Measurements from ENCODE around the gene TMEM165. TPM values are rescaled to one million over a fixed set of nuclear protein-coding genes. Genes with fewer than 3 reads are reported as not detected.

The TMEM165 gene
- polyA plus RNA-seq, 3 donors, result 77.4 to 96.4 (median 92.8) TPM

DNA sequence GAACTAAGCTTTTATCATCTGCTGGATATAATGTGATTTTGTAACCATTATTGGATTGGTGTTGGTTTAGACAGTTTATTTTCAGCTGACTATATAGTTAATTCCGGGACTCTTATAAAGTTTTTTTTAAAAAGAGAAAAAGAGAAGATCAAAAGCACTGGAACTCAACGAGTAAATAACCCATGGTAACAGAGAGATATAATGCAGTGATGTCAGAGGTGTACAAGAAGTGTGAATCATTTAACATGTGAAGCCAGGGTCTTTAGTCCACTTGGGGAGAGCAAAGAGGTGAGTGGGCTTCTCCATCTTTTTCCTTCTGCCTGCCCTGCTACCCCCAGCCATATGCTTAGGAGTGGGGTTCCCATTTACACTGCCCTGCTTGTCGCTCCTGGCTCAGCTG lies 3.2 kb downstream of the TMEM165 start:
- Mint-ChIP-seq H3K4me1 (peaks cover 44% of the 10 kb centered on the region), H3K27me3 (ENCODE audit: low read depth in 3 of 3) (peaks cover 0 to 4% (median 0%) of the 10 kb centered on the region in 3 donors), H3K36me3 (peaks cover 28 to 39% of the 10 kb centered on the region in 2 donors), H3K4me3 (peak overlapping the region; percentile 96 to 99), H3K27ac (peak overlapping the region; percentile 95 to 99 (median 98)), H3K9me3 (peaks cover 0 to 1% (median 0%) of the 10 kb centered on the region in 7 donors)
- intact Hi-C loops (cut with micrococcal nuclease), result loop anchor here (5.0 kb wide), 2 partner anchors 52 to 148 kb away; partner anchors contain the start of genes CLOCK (in 2 of the 2) and SRD5A3 (in 1 of the 2)
- Histone ChIP-seq H4K20me1 (ENCODE audit: insufficient read depth, low read length) (peaks cover 76% of the 10 kb centered on the region), H3K27ac (ENCODE audit: low read depth in 1 of 2, low read length in 2 of 2) (peak overlapping the region; percentile 11 to 89), H2AFZ (ENCODE audit: insufficient read depth, low read depth, low read length, poor library complexity, severe bottlenecking) (no peak overlapping the region), H3K79me2 (ENCODE audit: insufficient read depth, low read length) (peaks cover 80% of the 10 kb centered on the region), H3K4me2 (replicated peaks; ENCODE audit: extremely low read depth, low read length, poor library complexity, severe bottlenecking) (peak overlapping the region; percentile 97), H3K9me3 (replicated peaks in 1 of 2; ENCODE audit: control insufficient read depth in 1 of 2, insufficient read depth in 1 of 2, low read length in 2 of 2) (no peaks in the 10 kb centered on the region), H3K9ac (ENCODE audit: insufficient read depth, low read length, poor library complexity, severe bottlenecking) (peak overlapping the region; percentile 95), H3K36me3 (replicated peaks in 1 of 2; ENCODE audit: control insufficient read depth in 1 of 2, insufficient read depth in 2 of 2, low read length in 2 of 2) (peaks cover 23 to 35% of the 10 kb centered on the region in 2 donors), H3K4me1 (ENCODE audit: control insufficient read depth in 1 of 2, insufficient read depth in 2 of 2, low read length in 2 of 2) (peaks cover 30 to 37% of the 10 kb centered on the region in 2 donors), H3K27me3 (ENCODE audit: control insufficient read depth in 2 of 2, insufficient read depth in 2 of 2, low read length in 2 of 2) (no peaks in the 10 kb centered on the region), H3K4me3 (replicated peaks in 1 of 3; ENCODE audit: low read depth in 2 of 3, low read length in 3 of 3) (peak overlapping the region; percentile 89 to 96 (median 93))
- 67% methylated on average over 1 of the region's 3 CpGs for WGBS (ENCODE audit: insufficient coverage)
- peak in 1 of 3 donors; percentile 59 for DNase-seq
- no peak for TF ChIP-seq CTCF (IDR thresholded peaks at IDR 0.05)

GRCh38 chr4:55399581-55399980 lies 3.8 kb downstream of the TMEM165 start:
- peaks cover 87% of the 10 kb centered on the region for H3K79me2 ChIP-seq (ENCODE audit: insufficient read depth, low read length)
- H3K27me3 Mint-ChIP-seq (ENCODE audit: low read depth in 3 of 3), result peaks cover 0 to 4% (median 0%) of the 10 kb centered on the region in 3 donors
- H2AFZ ChIP-seq (ENCODE audit: insufficient read depth, low read depth, low read length, poor library complexity, severe bottlenecking), result no peak overlapping the region
- peaks cover 24 to 41% of the 10 kb centered on the region in 2 donors for H3K36me3 ChIP-seq (replicated peaks in 1 of 2; ENCODE audit: control insufficient read depth in 1 of 2, insufficient read depth in 2 of 2, low read length in 2 of 2)
- no peak for DNase-seq
- WGBS (ENCODE audit: insufficient coverage), result no CpG with 5 or more reads among the region's 1 CpG
- no peaks in the 10 kb centered on the region for H3K27me3 ChIP-seq (ENCODE audit: control insufficient read depth in 2 of 2, insufficient read depth in 2 of 2, low read length in 2 of 2)
- H3K9me3 ChIP-seq (replicated peaks in 1 of 2; ENCODE audit: control insufficient read depth in 1 of 2, insufficient read depth in 1 of 2, low read length in 2 of 2), result no peaks in the 10 kb centered on the region
- peak overlapping the region; percentile 96 to 99 for H3K4me3 Mint-ChIP-seq
- H3K4me1 ChIP-seq (ENCODE audit: control insufficient read depth in 1 of 2, insufficient read depth in 2 of 2, low read length in 2 of 2), result peaks cover 30 to 37% of the 10 kb centered on the region in 2 donors
- H3K4me1 Mint-ChIP-seq, result peaks cover 42% of the 10 kb centered on the region
- intact Hi-C loops (cut with micrococcal nuclease), result loop anchor here (5.0 kb wide), 2 partner anchors 52 to 148 kb away; partner anchors contain the start of genes CLOCK (in 2 of the 2) and SRD5A3 (in 1 of the 2)
- H4K20me1 ChIP-seq (ENCODE audit: insufficient read depth, low read length), result peaks cover 82% of the 10 kb centered on the region
- no peak overlapping the region for H3K9ac ChIP-seq (ENCODE audit: insufficient read depth, low read length, poor library complexity, severe bottlenecking)
- peak overlapping the region in 1 of 3 experiments; percentile 93 for H3K4me3 ChIP-seq (replicated peaks in 1 of 3; ENCODE audit: low read depth in 2 of 3, low read length in 3 of 3)
- peak overlapping the region in 6 of 7 donors; percentile 31 to 99 (median 98) for H3K27ac Mint-ChIP-seq
- TF ChIP-seq CTCF (IDR thresholded peaks at IDR 0.05), result no peak
- H3K27ac ChIP-seq (ENCODE audit: low read depth in 1 of 2, low read length in 2 of 2), result peak overlapping the region in 1 of 2 donors; percentile 89
- H3K36me3 Mint-ChIP-seq, result peaks cover 29 to 45% of the 10 kb centered on the region in 2 donors
- H3K4me2 ChIP-seq (replicated peaks; ENCODE audit: extremely low read depth, low read length, poor library complexity, severe bottlenecking), result peak overlapping the region; percentile 97
- peaks cover 0 to 1% (median 0%) of the 10 kb centered on the region in 7 donors for H3K9me3 Mint-ChIP-seq
